Measurements from ENCODE around the gene GSK3A.

DNA sequence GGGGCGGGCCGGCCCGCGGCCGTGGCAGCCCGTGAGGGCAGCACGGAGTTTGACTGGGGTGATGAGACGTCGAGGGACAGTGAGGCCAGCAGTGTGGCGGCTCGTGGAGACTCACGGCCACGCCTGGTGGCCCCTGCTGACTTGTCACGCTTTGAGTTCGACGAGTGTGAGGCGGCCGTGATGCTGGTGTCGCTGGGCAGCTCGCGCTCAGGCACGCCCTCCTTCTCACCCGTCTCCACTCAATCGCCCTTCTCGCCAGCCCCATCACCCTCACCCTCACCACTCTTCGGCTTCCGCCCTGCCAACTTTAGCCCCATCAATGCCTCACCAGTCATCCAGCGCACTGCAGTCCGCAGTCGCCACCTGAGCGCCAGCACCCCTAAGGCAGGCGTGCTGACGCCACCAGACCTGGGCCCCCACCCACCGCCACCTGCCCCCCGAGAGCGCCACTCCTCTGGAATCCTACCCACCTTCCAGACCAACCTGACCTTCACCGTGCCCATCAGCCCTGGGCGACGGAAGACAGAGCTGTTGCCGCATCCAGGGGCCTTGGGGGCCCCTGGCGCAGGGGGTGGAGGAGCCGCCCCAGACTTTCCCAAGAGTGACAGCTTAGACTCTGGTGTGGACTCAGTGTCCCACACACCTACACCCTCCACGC is 31.1 kb upstream of the GSK3A start:
- TF ChIP-seq, protein P1, sequence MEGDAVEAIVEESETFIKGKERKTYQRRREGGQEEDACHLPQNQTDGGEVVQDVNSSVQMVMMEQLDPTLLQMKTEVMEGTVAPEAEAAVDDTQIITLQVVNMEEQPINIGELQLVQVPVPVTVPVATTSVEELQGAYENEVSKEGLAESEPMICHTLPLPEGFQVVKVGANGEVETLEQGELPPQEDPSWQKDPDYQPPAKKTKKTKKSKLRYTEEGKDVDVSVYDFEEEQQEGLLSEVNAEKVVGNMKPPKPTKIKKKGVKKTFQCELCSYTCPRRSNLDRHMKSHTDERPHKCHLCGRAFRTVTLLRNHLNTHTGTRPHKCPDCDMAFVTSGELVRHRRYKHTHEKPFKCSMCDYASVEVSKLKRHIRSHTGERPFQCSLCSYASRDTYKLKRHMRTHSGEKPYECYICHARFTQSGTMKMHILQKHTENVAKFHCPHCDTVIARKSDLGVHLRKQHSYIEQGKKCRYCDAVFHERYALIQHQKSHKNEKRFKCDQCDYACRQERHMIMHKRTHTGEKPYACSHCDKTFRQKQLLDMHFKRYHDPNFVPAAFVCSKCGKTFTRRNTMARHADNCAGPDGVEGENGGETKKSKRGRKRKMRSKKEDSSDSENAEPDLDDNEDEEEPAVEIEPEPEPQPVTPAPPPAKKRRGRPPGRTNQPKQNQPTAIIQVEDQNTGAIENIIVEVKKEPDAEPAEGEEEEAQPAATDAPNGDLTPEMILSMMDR (IDR thresholded peaks at IDR 0.05), result no peak
- TF ChIP-seq, protein P2, sequence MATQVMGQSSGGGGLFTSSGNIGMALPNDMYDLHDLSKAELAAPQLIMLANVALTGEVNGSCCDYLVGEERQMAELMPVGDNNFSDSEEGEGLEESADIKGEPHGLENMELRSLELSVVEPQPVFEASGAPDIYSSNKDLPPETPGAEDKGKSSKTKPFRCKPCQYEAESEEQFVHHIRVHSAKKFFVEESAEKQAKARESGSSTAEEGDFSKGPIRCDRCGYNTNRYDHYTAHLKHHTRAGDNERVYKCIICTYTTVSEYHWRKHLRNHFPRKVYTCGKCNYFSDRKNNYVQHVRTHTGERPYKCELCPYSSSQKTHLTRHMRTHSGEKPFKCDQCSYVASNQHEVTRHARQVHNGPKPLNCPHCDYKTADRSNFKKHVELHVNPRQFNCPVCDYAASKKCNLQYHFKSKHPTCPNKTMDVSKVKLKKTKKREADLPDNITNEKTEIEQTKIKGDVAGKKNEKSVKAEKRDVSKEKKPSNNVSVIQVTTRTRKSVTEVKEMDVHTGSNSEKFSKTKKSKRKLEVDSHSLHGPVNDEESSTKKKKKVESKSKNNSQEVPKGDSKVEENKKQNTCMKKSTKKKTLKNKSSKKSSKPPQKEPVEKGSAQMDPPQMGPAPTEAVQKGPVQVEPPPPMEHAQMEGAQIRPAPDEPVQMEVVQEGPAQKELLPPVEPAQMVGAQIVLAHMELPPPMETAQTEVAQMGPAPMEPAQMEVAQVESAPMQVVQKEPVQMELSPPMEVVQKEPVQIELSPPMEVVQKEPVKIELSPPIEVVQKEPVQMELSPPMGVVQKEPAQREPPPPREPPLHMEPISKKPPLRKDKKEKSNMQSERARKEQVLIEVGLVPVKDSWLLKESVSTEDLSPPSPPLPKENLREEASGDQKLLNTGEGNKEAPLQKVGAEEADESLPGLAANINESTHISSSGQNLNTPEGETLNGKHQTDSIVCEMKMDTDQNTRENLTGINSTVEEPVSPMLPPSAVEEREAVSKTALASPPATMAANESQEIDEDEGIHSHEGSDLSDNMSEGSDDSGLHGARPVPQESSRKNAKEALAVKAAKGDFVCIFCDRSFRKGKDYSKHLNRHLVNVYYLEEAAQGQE (IDR thresholded peaks at IDR 0.05; ENCODE audit: insufficient read depth in 1 of 2, low read depth in 2 of 2, low read length in 1 of 2), result no peak
- TF ChIP-seq POLR2AphosphoS5 (IDR thresholded peaks at IDR 0.05; ENCODE audit: low read depth, low read length) (no peak), TCF7L2 (IDR thresholded peaks at IDR 0.05; ENCODE audit: low read depth, low read length) (no peak), SIN3A (IDR thresholded peaks at IDR 0.05; ENCODE audit: borderline replicate concordance, insufficient read depth, low read depth, low read length) (no peak)

Measured in Panc1 (cell line).